NB4 (cell line): ENCODE results near the gene DCD.
A peak's percentile ranks its signal among the peaks of the same experiment; 100 is the strongest.

Source experiments
- CTCF ChIP-seq: IDR thresholded peaks from one replicate; pipeline ENCODE4 v1.5.1; 2012; ENCODE audit warnings: low read depth, low read length
- POLR2A ChIP-seq: IDR thresholded peaks from 2 replicates; pipeline ENCODE4 v1.6.1; 2011; ENCODE audit warnings: mild to moderate bottlenecking; ENCODE audit not compliant: insufficient read length; ENCODE audit errors: extremely low read depth

- peak; percentile 93 for TF ChIP-seq CTCF
- TF ChIP-seq POLR2A = no peak
Observed at GRCh38 chr12:54603173-54603814, 44.9 kb downstream of the DCD start.
